T-helper 2 cell (primary cell): ENCODE data around the gene TEAD4.
A peak's percentile ranks its signal among the peaks of the same experiment; 100 is the strongest.

Source experiments
- DNase-seq, 5 experiments: peaks; one replicate each; pipeline versions ENCODE4 v3.0.0 to v3.0.0-alpha.2; 2012 to 2022
- total RNA-seq, 2 donors: gene quantifications; one replicate each; lab custom pipeline; 2026; lab: John Stamatoyannopoulos, UW

TEAD4 gene
- total RNA-seq: 0 to 0.47 reads per million in 2 donors

DNA sequence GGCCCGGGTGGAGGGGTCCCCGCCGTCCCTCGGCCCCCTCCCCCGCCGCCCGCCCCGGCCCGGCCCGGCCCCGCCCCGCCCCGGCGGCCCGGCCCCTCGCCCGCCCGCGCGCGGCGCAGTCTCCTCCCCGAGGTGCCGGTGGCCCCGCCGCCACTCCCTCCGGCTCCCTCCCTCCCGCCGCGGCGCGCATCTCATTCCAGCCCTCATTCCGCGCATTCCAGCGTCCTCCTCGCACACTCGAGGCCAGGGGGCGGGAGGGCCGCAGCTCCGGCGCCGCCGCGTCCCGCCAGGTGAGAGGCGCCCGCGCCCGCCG lies at the start of gene TEAD4:
Gene TEAD4, plus strand, starts transcription at position 206 of the 313 bp plus-strand sequence.
- DNase-seq: peak in 1 of 5 experiments; percentile 11

DNA sequence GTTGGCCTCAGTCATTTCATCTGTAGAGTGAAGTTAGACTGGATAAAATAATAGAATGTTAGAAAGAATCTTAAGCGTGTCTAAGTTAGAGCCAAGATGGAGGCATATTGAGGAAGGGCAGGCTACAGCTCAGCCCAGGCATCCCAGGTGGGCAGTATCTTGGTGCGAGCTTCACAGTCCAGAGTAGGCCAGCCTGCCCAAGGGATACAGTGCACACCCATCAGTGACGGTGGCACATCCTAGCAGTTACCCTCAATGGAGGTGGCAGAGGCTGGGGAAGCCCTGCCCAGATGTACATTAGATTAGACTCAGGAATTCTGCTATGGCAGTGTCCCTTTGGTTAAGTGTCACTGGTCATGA lies 47.0 kb upstream of the TEAD4 start:
- DNase-seq: no peak

- no peak for DNase-seq
Measured at GRCh38 chr12:2919249-2919648, 39.9 kb upstream of the TEAD4 start.

- DNase-seq: no peak
Measured at GRCh38 chr12:2922329-2922728, 36.9 kb upstream of the TEAD4 start.

DNA sequence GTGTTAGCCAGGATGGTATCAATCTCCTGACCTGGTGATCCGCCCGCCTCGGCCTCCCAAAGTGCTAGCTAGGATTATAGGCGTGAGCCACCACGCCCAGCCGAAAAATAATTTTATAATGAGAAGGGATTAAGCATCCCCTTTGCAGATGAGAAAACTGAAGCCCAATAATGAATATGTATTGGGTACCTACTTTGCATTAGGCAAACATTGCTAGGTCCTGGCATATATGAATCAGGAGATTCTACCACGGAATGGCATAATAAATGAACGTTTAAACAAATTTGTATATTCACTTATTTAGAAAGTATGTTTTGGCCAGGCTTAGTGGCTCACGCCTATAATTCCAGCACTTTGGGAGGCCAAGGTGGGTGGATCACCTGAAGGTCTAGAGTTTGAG lies 36.1 kb upstream of the TEAD4 start:
- no peak for DNase-seq

- DNase-seq: no peak
Measured at GRCh38 chr12:2924019-2924418, 35.2 kb upstream of the TEAD4 start.

DNA sequence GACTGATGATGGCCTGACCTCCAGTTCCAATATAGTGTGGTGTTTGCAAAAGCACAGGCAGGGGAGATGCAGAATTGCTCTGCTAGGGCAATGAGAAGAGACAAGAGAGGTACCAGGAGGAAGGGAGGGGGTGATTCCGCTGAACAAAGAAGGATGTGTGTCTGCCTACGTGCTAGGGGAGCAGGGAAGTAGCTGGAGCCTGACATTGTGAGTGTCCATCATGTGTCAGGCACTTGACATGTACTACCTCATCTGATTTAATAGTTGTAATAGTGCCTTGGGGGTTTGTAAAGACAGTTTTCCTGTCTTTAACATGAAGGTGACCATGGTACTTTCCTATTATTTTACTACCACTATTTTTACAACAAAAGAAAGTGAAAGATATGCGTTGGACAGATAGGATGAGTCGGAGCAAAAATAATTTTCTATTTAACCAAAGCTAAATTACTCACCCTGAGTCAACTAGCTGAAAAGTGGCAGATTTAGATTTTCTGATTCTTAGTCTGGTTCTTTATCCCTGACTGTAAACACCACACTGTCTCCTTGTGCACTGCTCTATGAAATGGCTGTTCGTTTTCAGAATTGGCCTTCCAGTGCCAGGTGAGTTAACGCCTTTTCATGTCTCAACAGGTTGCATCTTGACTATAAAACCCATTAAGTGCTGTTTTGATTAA lies 33.7 kb upstream of the TEAD4 start:
- DNase-seq: no peak

- no peak for DNase-seq
Measured at GRCh38 chr12:2930865-2931264, 28.3 kb upstream of the TEAD4 start.

DNA sequence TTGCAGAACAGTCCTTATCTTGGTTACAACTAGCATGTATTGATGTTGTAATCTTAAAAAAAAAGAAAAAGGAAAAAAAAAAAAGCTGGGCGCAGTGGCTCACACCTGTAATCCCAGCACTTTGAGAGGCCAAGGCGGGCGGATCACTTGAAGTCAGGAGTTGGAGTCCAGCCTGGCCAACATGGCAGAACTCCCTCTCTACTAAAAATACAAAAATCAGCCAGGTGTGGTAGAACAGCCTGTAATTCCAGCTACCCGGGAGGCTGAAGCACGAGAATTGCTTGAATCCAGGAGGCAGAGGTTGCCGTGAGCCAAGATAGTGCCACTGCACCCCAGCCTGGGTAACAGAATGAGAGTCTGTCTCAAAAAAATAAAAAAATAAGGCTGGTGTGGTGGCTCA lies 25.6 kb upstream of the TEAD4 start:
- DNase-seq: no peak

DNA sequence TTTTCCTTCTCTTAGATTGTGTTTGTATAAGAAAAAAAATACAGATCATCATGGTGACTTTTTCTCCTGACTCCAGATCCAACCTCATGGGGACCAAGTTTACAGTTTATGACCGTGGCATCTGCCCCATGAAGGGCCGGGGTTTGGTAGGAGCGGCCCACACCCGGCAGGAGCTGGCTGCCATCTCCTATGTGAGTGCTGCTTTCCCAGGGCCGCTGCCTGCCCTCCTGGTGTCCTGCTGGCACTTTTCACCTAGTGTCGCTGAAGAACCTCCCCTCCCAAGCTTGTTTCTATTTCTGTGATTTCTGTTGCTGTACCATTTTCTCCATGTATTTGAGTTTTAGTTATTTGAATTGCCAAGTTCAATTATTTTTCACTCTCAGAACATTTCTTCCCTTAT lies 24.8 kb upstream of the TEAD4 start:
- no peak for DNase-seq

DNA sequence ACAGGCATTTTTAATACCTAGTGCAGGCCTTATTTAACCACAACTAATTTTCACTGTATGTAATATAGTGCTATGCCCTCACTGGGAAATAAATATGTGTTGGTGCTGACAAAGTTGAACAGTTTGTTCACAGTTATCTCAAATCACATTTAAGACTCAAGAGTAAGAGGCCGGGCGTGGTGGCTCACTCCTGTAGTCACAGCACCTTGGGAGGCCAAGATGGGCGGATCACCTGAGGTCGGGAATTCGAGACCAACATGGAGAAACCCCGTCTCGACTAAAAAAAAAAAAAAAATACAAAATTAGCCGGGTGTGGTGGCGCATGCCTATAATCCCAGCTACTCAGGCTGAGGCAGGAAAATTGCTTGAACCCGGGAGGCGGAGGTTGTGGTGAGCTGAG lies 22.9 kb upstream of the TEAD4 start:
- DNase-seq: no peak

DNA sequence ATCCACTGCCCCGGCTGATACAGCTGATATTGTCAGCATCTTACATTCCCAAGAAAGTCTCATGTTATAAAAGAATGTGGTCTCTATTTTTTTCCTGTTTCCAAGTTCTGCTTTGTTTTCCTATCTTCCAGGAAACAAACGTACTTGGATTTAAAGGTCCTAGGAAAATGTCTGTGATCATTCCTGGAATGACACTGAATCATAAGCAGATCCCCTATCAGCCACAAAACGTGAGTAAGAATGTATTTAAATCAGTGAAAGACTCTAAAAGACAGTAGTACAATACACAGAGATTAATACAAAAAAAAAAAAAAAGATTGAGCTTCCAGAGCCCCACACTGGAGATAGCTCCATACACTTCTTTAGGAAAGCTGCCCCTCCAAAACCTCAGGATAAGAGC lies 21.7 kb upstream of the TEAD4 start:
- no peak for DNase-seq

DNA sequence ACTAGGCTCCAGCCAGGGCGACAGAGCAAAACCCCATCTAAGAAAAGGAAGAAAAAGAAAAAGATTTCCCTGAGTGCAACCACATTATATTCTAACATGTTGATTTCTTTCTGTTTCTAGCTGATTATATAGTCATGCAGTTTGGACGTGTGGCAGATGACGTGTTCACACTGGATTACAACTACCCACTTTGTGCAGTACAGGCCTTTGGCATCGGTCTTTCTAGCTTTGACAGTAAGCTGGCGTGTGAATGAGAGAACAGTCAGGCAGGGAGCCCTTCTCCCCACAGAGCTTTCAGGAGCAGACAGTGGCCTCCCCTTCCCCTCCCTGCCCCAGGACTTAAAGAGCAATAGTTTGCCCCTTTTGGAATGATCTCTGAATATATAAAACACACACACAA lies 20.0 kb upstream of the TEAD4 start:
- no peak for DNase-seq

- no peak for DNase-seq
Measured at GRCh38 chr12:2940564-2940963, 18.6 kb upstream of the TEAD4 start.

DNA sequence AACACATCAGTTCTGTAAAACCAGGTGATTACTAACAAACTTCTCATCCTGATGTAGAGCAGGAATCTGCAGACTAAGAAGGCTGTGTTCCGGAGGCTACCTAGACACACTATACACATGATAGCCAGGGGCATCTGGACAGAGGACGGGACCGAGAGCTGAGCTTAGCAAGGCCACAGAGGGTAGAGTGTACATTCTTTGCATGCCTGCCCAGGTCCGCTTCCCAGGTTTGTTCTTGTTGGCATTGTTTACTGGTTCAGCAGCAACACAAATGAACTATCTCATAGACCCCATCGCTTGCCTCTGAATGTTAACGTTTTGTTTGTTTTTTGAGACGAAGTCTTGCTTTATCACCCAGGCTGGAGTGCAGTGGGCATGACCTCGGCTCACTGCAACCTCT lies 17.7 kb upstream of the TEAD4 start:
- DNase-seq: no peak

- DNase-seq: peak in 4 of 5 experiments; percentile 7 to 47 (median 30)
Measured at GRCh38 chr12:2944401-2945047, 14.7 kb upstream of the TEAD4 start.

GRCh38 chr12:2949411-2949810 lies 9.8 kb upstream of the TEAD4 start:
- no peak for DNase-seq

DNA sequence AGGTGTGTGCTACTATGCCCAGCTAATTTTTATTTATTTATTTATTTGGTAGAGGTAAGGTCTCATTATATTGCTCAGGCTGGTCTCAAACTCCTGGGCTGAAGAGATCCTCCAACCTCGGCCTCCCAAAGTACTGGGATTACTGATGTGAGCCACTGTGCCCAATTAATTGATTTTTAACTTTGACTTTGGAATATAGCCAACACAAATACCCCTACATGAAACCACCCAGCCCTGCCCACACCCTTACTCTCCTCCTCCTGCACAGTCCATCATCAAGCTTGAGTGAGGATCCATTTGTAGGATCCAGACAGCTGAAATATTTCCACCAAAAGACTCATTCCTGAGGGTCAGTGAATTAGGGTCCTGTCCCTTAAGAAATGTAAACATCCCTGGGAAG lies 3.3 kb upstream of the TEAD4 start:
- no peak for DNase-seq

- DNase-seq: no peak
Measured at GRCh38 chr12:2957816-2958431, 1.3 kb upstream of the TEAD4 start.

DNA sequence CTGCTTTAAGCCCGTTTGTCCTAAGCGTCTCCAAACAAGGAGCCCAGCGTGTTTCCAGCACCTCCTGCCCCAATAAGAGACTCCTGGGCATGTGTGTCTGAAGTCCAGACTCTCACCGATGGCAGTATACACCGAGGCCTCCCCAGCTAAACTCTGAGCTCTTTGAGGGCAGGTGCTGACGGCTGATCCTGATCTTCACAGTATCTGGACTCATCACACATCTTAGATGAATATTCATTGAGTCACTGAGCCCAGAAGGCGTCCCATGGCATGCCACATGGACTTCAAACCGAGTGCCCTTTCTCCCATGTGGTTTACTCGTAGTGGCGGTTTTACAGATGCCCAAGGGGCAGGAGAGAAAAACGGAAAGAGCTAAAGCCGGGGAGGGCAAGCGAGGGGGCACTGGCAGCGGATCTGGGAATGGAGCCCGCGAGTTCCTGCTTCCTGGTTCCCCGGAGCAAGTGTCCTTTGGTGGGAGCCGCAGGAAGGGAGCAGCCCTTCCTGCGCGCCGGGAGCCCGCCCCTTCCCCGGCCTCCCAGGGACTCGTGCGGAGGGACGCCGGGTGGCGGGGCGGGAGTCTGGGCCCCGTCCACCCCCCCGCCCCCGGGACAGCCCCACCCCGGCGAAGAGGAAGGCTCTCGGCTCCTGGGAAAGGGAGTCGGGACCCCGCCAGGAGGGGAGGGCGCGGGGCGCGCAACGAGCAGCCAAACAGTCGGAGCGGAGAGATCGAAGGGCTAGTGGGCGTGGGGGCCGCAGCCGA lies 585 bp upstream of the TEAD4 start:
- no peak for DNase-seq

DNA sequence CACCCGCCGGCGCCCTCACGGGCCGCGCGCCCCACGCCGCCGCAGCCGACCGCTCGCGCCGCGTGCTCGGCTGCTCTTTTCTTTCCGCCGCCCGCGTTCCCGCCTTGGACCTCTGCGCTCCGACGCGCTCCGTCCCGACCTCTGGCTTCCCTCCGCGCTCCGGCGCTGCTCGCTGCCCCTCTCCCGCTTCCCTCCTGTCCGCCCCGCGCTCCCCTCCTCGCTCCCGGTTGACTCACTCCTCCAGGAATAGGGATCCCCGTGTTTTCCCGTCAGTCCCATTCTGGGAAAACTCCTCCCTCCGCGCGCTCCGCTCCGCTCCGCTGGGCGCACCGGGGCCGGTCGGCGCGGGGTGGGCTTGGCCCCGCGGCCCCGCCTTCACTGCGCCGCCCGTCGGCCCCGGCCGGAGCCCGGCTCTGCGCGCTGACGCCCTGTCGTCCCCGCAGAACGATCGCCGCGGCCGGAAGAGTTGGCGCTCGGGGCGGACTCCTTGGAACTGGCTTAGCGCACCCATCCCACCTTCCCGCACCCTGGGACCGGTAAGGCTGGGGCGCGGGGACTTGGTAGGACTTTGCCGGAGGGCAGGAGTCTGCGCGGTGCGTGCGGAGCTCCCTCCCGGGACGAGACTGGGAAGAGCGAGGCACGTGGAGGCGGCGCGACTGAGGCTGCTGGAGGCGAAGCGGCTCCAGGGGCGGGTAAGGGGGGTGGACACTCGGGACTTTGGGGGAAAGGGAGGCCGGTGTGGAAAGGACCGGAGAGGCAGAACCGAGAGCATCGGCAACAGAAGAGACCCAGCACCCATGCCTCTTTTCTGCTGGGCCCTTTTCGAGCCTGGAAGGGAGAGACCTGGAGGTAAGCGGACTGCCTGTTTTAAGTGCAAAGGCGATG lies 550 bp downstream of the TEAD4 start:
- DNase-seq: peak in 1 of 5 experiments; percentile 17

- peak in 1 of 5 experiments; percentile 17 for DNase-seq
Measured at GRCh38 chr12:2960390-2960956, 1.3 kb downstream of the TEAD4 start.
